ENCODE results near the gene CEP250. TPM values are rescaled to one million over a fixed set of nuclear protein-coding genes. Genes with fewer than 3 reads are reported as not detected.
"Not testable (repeated sequence)": the region's sequence is repeated elsewhere in the genome, so short reads cannot be mapped to it uniquely, and the experiment has no call there.

CEP250 gene
- total and polyA plus RNA-seq, 2 experiments from 2014 or later = 15.5 to 21.7 TPM

DNA sequence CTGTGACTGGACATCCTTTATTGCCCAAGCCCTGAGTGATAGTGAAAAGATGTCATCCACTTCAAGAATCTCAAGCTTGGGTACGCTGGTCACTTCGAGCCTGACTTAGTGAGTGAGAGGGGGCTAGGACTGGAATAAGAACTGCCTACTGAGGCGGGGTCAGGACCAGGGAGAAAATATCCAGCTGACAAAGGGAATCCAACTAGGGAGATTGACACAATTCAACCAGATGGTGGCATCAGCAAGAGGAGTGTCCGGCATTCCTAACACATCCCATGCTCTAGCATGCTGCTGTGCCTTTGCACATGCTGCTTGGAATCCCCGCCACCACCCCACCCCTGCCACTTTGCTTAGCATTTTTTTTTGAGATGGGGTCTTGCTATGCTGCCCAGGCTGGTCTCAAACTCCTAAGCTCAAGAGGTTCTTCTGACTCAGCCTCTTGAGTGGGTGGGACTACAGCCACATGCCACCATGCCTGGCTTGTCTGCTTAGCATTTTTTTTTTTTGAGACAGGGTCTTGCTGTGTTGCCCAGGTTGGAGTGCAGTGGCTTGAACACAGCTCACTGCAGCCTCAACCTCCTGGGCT, 6.5 kb upstream of the CEP250 start:
- H2AFZ ChIP-seq = no peak overlapping the region
- 88% methylated on average over 5 of the region's 5 CpGs for WGBS, 2 experiments (ENCODE audit: low coverage in 1 of 2, low lambda C conversion rate in 2 of 2, missing lambda C conversion rate in 2 of 2)

GRCh38 chr20:35449855-35450254, 5.5 kb upstream of the CEP250 start:
- H3K36me3 ChIP-seq (ENCODE audit: low read depth); DNase-seq; H3K27ac ChIP-seq; H3K4me1 ChIP-seq (ENCODE audit: insufficient read depth); H3K9me2 ChIP-seq (ENCODE audit: insufficient read depth); H4K20me1 ChIP-seq (ENCODE audit: insufficient read depth); H3K4me3 ChIP-seq; H3F3A ChIP-seq (ENCODE audit: insufficient read depth); H3K4me2 ChIP-seq (ENCODE audit: unreplicated experiment); H3K9ac ChIP-seq; H3K9me3 ChIP-seq (ENCODE audit: low read depth); H3K79me2 ChIP-seq (ENCODE audit: insufficient read depth); H2AFZ ChIP-seq; in situ Hi-C loops (cut with MboI); H3K27me3 ChIP-seq (replicated peaks; ENCODE audit: insufficient read depth): not testable (repeated sequence)
- WGBS, 2 experiments (ENCODE audit: low coverage in 1 of 2, low lambda C conversion rate in 2 of 2, missing lambda C conversion rate in 2 of 2) = 86 to 89% methylated on average over 11 to 13 of the region's 13 CpGs

More for the DNA sequence above, 6.5 kb upstream of the CEP250 start:
- H3K4me1 ChIP-seq (ENCODE audit: insufficient read depth) = no peaks in the 10 kb centered on the region
- H3K4me3 ChIP-seq = no peak overlapping the region
- H3K36me3 ChIP-seq (ENCODE audit: low read depth) = no peaks in the 10 kb centered on the region
- no peak overlapping the region for H3K4me2 ChIP-seq (ENCODE audit: unreplicated experiment)
- no peak overlapping the region for H3K27ac ChIP-seq
- H3K79me2 ChIP-seq (ENCODE audit: insufficient read depth) = no peaks in the 10 kb centered on the region; the same call in 1 of the 2 replicates
- DNase-seq = no peak
- H4K20me1 ChIP-seq (ENCODE audit: insufficient read depth) = no peaks in the 10 kb centered on the region
- no peaks in the 10 kb centered on the region for H3K9me3 ChIP-seq (ENCODE audit: low read depth)
- in situ Hi-C loops (cut with MboI) = no loop called here
- no peaks in the 10 kb centered on the region for H3F3A ChIP-seq (ENCODE audit: insufficient read depth)
- H3K9me2 ChIP-seq (ENCODE audit: insufficient read depth) = no peaks in the 10 kb centered on the region
- TF ChIP-seq EZH2phosphoT487 (IDR thresholded peaks at IDR 0.05; ENCODE audit: insufficient read depth, low read depth) (no peak), EZH2 (IDR thresholded peaks at IDR 0.05; ENCODE audit: insufficient read depth, poor library complexity, severe bottlenecking) (no peak)
- no peaks in the 10 kb centered on the region for H3K27me3 ChIP-seq (replicated peaks; ENCODE audit: insufficient read depth)
- no peak overlapping the region for H3K9ac ChIP-seq

DNA sequence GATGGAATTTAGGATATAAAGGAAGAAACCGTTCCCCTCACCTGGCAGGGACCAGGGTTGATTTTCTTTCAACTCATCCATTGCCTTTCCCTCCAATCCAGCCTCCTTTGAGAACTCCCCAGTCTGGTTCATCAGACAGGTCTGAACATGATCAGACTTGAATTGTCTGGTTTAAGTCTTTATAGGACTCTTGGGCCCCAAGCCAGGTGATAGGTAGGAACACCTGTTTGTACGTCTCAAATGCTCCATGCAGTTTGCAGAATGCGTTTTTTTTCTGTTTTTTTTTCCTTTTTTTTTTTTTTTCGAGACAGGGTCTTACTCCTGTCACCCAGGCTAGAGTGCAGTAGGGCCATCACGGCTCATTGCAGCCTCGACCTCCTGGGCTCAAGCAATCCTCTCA, 4.1 kb upstream of the CEP250 start:
- H3K9me3 ChIP-seq (ENCODE audit: low read depth) = no peaks in the 10 kb centered on the region
- H3K27ac ChIP-seq = no peak overlapping the region
- H4K20me1 ChIP-seq (ENCODE audit: insufficient read depth) = no peaks in the 10 kb centered on the region
- peaks cover 4% of the 10 kb centered on the region for H3K79me2 ChIP-seq (ENCODE audit: insufficient read depth)
- no peak for TF ChIP-seq EZH2phosphoT487 (IDR thresholded peaks at IDR 0.05; ENCODE audit: insufficient read depth, low read depth)
- no peak for TF ChIP-seq EZH2 (IDR thresholded peaks at IDR 0.05; ENCODE audit: insufficient read depth, poor library complexity, severe bottlenecking)
- no peak for DNase-seq
- peaks cover 9% of the 10 kb centered on the region for H3F3A ChIP-seq (ENCODE audit: insufficient read depth)
- no peak overlapping the region for H2AFZ ChIP-seq
- in situ Hi-C loops (cut with MboI) = no loop called here
- no peak overlapping the region for H3K4me2 ChIP-seq (ENCODE audit: unreplicated experiment)
- no peaks in the 10 kb centered on the region for H3K36me3 ChIP-seq (ENCODE audit: low read depth)
- H3K27me3 ChIP-seq (replicated peaks; ENCODE audit: insufficient read depth) = no peaks in the 10 kb centered on the region
- no peak overlapping the region for H3K9ac ChIP-seq
- peaks cover 6% of the 10 kb centered on the region; the same call in 1 of the 2 replicates for H3K4me1 ChIP-seq (ENCODE audit: insufficient read depth)
- 66 to 68% methylated on average over 6 of the region's 6 CpGs for WGBS, 2 experiments (ENCODE audit: low coverage in 1 of 2, low lambda C conversion rate in 2 of 2, missing lambda C conversion rate in 2 of 2)
- no peaks in the 10 kb centered on the region for H3K9me2 ChIP-seq (ENCODE audit: insufficient read depth)
- H3K4me3 ChIP-seq = no peak overlapping the region

- in situ Hi-C loops (cut with MboI) = no loop called here
- Histone ChIP-seq H3K36me3 (ENCODE audit: low read depth) (no peaks in the 10 kb centered on the region), H3K4me2 (ENCODE audit: unreplicated experiment) (peak overlapping the region; percentile 94), H3K4me1 (ENCODE audit: insufficient read depth) (peaks cover 7% of the 10 kb centered on the region; the same call in 1 of the 2 replicates), H3K27ac (no peak overlapping the region), H3K9me2 (ENCODE audit: insufficient read depth) (no peaks in the 10 kb centered on the region), H4K20me1 (ENCODE audit: insufficient read depth) (no peaks in the 10 kb centered on the region), H3K4me3 (no peak overlapping the region), H3F3A (ENCODE audit: insufficient read depth) (peaks cover 10% of the 10 kb centered on the region), H3K79me2 (ENCODE audit: insufficient read depth) (peaks cover 27% of the 10 kb centered on the region), H3K27me3 (replicated peaks; ENCODE audit: insufficient read depth) (no peaks in the 10 kb centered on the region), H2AFZ (peak overlapping the region; percentile 97; the same call in 1 of the 2 replicates), H3K9ac (no peak overlapping the region), H3K9me3 (ENCODE audit: low read depth) (no peaks in the 10 kb centered on the region)
- no peak for TF ChIP-seq EZH2 (IDR thresholded peaks at IDR 0.05; ENCODE audit: insufficient read depth, poor library complexity, severe bottlenecking)
- no peak for TF ChIP-seq EZH2phosphoT487 (IDR thresholded peaks at IDR 0.05; ENCODE audit: insufficient read depth, low read depth)
- DNase-seq = no peak
- WGBS, 2 experiments (ENCODE audit: low coverage in 1 of 2, low lambda C conversion rate in 2 of 2, missing lambda C conversion rate in 2 of 2) = 96% methylated on average over 7 of the region's 7 CpGs
These were observed 1.8 kb upstream of the CEP250 start for GRCh38 chr20:35453647-35454046.

- H3K27ac ChIP-seq; H3K36me3 ChIP-seq (ENCODE audit: low read depth); DNase-seq; H3F3A ChIP-seq (ENCODE audit: insufficient read depth); H3K9ac ChIP-seq; in situ Hi-C loops (cut with MboI); H3K9me3 ChIP-seq (ENCODE audit: low read depth); H4K20me1 ChIP-seq (ENCODE audit: insufficient read depth); H3K9me2 ChIP-seq (ENCODE audit: insufficient read depth); H3K4me1 ChIP-seq (ENCODE audit: insufficient read depth); H3K4me2 ChIP-seq (ENCODE audit: unreplicated experiment); H2AFZ ChIP-seq; H3K27me3 ChIP-seq (replicated peaks; ENCODE audit: insufficient read depth); H3K4me3 ChIP-seq: not testable (repeated sequence)
- peaks cover 27% of the 10 kb centered on the region for H3K79me2 ChIP-seq (ENCODE audit: insufficient read depth)
- WGBS, 2 experiments (ENCODE audit: low coverage in 1 of 2, low lambda C conversion rate in 2 of 2, missing lambda C conversion rate in 2 of 2) = 96 to 97% methylated on average over 7 of the region's 7 CpGs
These were observed 1.3 kb downstream of the CEP250 start for GRCh38 chr20:35456700-35457099.

DNA sequence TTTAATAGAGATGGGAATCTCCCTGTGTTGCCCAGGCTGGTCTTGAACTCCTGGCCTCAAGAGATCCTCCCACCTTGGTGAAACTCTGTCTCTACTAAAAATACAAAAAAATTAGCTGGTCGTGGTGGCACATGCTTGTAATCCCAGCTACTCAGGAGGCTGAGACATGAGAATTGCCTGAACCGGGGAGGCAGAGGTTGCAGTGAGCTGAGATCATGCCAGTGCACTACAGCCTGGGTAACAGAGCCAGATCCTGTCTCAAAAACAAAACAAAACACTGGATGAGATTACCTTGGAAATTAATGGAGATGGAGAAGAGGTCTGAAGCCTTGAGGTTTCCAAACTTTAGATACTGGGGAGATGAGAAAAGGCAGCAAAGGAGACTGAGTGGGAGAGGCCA, 2.1 kb downstream of the CEP250 start:
- 54 to 59% methylated on average over 2 of the region's 2 CpGs for WGBS, 2 experiments (ENCODE audit: low coverage in 1 of 2, low lambda C conversion rate in 2 of 2, missing lambda C conversion rate in 2 of 2)
- H3K9me3 ChIP-seq (ENCODE audit: low read depth); H4K20me1 ChIP-seq (ENCODE audit: insufficient read depth); H2AFZ ChIP-seq; DNase-seq; H3K27me3 ChIP-seq (replicated peaks; ENCODE audit: insufficient read depth); H3K9ac ChIP-seq; H3K4me2 ChIP-seq (ENCODE audit: unreplicated experiment); H3K9me2 ChIP-seq (ENCODE audit: insufficient read depth); H3K36me3 ChIP-seq (ENCODE audit: low read depth); H3F3A ChIP-seq (ENCODE audit: insufficient read depth); H3K27ac ChIP-seq; H3K4me3 ChIP-seq; H3K4me1 ChIP-seq (ENCODE audit: insufficient read depth); in situ Hi-C loops (cut with MboI): not testable (repeated sequence)
- H3K79me2 ChIP-seq (ENCODE audit: insufficient read depth) = peaks cover 27% of the 10 kb centered on the region

Measured in GM23248 (cell line).